Measurements from ENCODE around the gene TRIM2.
"Not testable (repeated sequence)": the region's sequence is repeated elsewhere in the genome, so short reads cannot be mapped to it uniquely, and the experiment has no call there.

Gene TRIM2

GRCh38 chr4:153189016-153189801 lies 15.0 kb upstream of the TRIM2 start:
- DNase-seq (ENCODE audit: low read depth) = peak; percentile 53

- DNase-seq (ENCODE audit: low read depth) = no peak
These were observed 12.4 kb upstream of the TRIM2 start for GRCh38 chr4:153191795-153192363.

GRCh38 chr4:153197301-153197700 lies 6.9 kb upstream of the TRIM2 start:
- DNase-seq (ENCODE audit: low read depth) = no peak

GRCh38 chr4:153198719-153199118 lies 5.5 kb upstream of the TRIM2 start:
- no peak for DNase-seq (ENCODE audit: low read depth)

- not testable (repeated sequence) for DNase-seq (ENCODE audit: low read depth)
These were observed 497 bp upstream of the TRIM2 start for GRCh38 chr4:153203746-153204145.

- peak; percentile 50 for DNase-seq (ENCODE audit: low read depth)
These were observed 745 bp downstream of the TRIM2 start for GRCh38 chr4:153204728-153205648.

GRCh38 chr4:153205757-153206156 lies 1.5 kb downstream of the TRIM2 start:
- peak; percentile 78 for DNase-seq (ENCODE audit: low read depth)

GRCh38 chr4:153206534-153206933 lies 2.3 kb downstream of the TRIM2 start:
- no peak for DNase-seq (ENCODE audit: low read depth)

- DNase-seq (ENCODE audit: low read depth) = no peak
These were observed 2.8 kb downstream of the TRIM2 start for GRCh38 chr4:153207027-153207426.

- DNase-seq (ENCODE audit: low read depth) = peak; percentile 25
These were observed 3.3 kb downstream of the TRIM2 start for GRCh38 chr4:153207567-153207966.

- no peak for DNase-seq (ENCODE audit: low read depth)
These were observed 5.2 kb downstream of the TRIM2 start for GRCh38 chr4:153209410-153209809.

- no peak for DNase-seq (ENCODE audit: low read depth)
These were observed 6.5 kb downstream of the TRIM2 start for GRCh38 chr4:153210727-153211126.

GRCh38 chr4:153211986-153212728 lies 7.9 kb downstream of the TRIM2 start:
- peak; percentile 94 for DNase-seq (ENCODE audit: low read depth)

GRCh38 chr4:153212736-153213135 lies 8.5 kb downstream of the TRIM2 start:
- DNase-seq (ENCODE audit: low read depth) = no peak

GRCh38 chr4:153215921-153216320 lies 11.7 kb downstream of the TRIM2 start:
- DNase-seq (ENCODE audit: low read depth) = no peak

- no peak for DNase-seq (ENCODE audit: low read depth)
These were observed 12.3 kb downstream of the TRIM2 start for GRCh38 chr4:153216546-153216945.

- no peak for DNase-seq (ENCODE audit: low read depth)
These were observed 13.2 kb downstream of the TRIM2 start for GRCh38 chr4:153217440-153217839.

GRCh38 chr4:153218961-153219360 lies 14.7 kb downstream of the TRIM2 start:
- no peak for DNase-seq (ENCODE audit: low read depth)

GRCh38 chr4:153220682-153221395 lies 16.6 kb downstream of the TRIM2 start:
- peak; percentile 77 for DNase-seq (ENCODE audit: low read depth)

- DNase-seq (ENCODE audit: low read depth) = peak; percentile 90
These were observed 17.8 kb downstream of the TRIM2 start for GRCh38 chr4:153221783-153222706.
